Activated T-cell treated with anti-CD3 and anti-CD28 coated beads, Interleukin-2, amount 50 U/mL, for 4 hours (primary cell): ENCODE results near the gene NDST3. TPM values are rescaled to one million over a fixed set of nuclear protein-coding genes. Genes with fewer than 3 reads are reported as not detected.
"Not testable (repeated sequence)": the region's sequence is repeated elsewhere in the genome, so short reads cannot be mapped to it uniquely, and the experiment has no call there.

Experiments
- ATAC-seq, 2 donors: fragments of 200-7000 bp; cut with Tn5 transposase; one replicate each; pipeline ENCODE4 v1.10.0; 2021
- DNase-seq: peaks from one replicate; pipeline ENCODE4 v3.0.0-alpha.2; 2020
- H3K27me3 Mint-ChIP-seq: one replicate; pipeline ENCODE4 v1.8.0; 2021; ENCODE audit warnings: low read depth, mixed read lengths
- H3K36me3 Mint-ChIP-seq: one replicate; pipeline ENCODE4 v1.8.0; 2022; ENCODE audit warnings: mixed read lengths; ENCODE audit not compliant: insufficient read depth
- H3K4me1 Mint-ChIP-seq: one replicate; pipeline ENCODE4 v1.8.0; 2021; ENCODE audit warnings: low read depth, mixed read lengths
- H3K4me3 Mint-ChIP-seq: one replicate; pipeline ENCODE4 v1.8.0; 2021; ENCODE audit warnings: mild to moderate bottlenecking, moderate library complexity, mixed read lengths
- H3K9me3 Mint-ChIP-seq: one replicate; pipeline ENCODE4 v1.8.0; 2021; ENCODE audit warnings: mixed read lengths
- total RNA-seq, 3 donors: library from RNA; stranded (reverse); gene quantifications; one replicate each; pipeline ENCODE4 v1.2.1, GENCODE V29; 2021

The NDST3 gene
- total RNA-seq, 3 donors from 2014 or later, result not detected

DNA sequence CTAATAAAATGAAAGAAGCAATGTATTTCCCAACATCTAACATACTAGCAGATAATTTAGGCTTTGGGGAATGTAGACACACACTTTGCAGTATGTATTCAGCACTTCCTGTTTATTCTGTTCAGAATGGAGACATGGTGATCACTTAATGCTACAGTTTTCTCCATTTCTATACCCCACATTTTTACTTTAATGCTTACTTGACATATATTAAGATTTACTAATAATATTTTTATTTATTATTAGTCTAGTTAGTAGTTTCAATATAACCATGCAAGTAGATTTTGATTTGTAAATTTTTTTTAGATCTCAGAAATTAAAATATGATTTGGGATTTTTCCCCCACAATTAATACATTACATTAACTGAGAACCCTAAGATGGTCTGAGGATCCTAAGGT is 220.1 kb downstream of the NDST3 start:
- H3K4me3 Mint-ChIP-seq, result no peak overlapping the region
- H3K27me3 Mint-ChIP-seq, result peaks cover 3% of the 10 kb centered on the region
- no peak for DNase-seq
- no peaks in the 10 kb centered on the region for H3K4me1 Mint-ChIP-seq
- no peaks in the 10 kb centered on the region for H3K36me3 Mint-ChIP-seq
- no peak for ATAC-seq
- H3K9me3 Mint-ChIP-seq, result no peaks in the 10 kb centered on the region

DNA sequence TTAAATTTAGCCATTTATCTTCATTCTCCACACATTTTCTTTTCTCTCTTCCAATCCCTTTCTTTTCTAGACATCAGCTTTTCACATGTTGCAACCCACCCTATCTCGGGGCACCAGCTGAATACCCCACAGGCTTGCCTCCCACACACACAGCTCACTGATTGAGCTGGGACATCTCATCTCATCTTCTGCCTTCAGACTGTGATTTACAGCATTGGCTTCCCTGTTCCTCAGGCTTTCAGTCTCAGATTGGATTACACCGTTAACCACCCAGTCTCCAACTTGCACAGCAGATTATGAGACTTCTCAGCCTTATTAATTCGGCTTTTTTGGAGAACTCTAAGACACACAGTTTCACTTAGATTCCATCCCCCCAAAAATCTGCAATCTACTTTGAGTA is 224.8 kb downstream of the NDST3 start:
- Mint-ChIP-seq H3K4me1 (no peaks in the 10 kb centered on the region), H3K9me3 (no peaks in the 10 kb centered on the region), H3K27me3 (peaks cover 11% of the 10 kb centered on the region), H3K4me3 (no peak overlapping the region), H3K36me3 (no peaks in the 10 kb centered on the region)
- DNase-seq (no peak), ATAC-seq (no peak)

GRCh38 chr4:118260309-118260708 is 226.0 kb downstream of the NDST3 start:
- Mint-ChIP-seq H3K36me3 (no peaks in the 10 kb centered on the region), H3K4me1 (no peaks in the 10 kb centered on the region), H3K27me3 (peaks cover 11% of the 10 kb centered on the region), H3K9me3 (no peaks in the 10 kb centered on the region), H3K4me3 (no peak overlapping the region)
- ATAC-seq, result no peak
- no peak for DNase-seq

DNA sequence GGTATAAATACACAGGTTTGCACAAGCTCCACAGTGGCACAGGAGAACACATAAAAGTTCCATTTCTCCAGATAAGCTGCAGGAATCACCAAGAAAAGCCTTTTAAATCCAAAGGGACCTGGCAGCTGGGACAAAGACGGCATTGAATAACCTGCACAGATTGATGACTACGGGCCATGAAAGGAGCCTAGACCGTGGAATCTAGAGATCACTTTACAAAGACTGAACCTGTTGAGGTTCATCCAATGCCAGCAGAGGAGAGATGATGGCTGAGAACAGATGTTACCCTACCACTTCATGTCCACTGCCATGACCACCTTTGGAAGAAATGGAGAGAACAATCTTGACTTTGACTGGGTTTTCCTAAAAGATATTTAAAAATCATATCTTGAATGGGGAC is 229.8 kb downstream of the NDST3 start:
- Mint-ChIP-seq H3K36me3 (no peaks in the 10 kb centered on the region), H3K9me3 (no peaks in the 10 kb centered on the region), H3K27me3 (peaks cover 10% of the 10 kb centered on the region), H3K4me3 (no peak overlapping the region), H3K4me1 (no peaks in the 10 kb centered on the region)
- ATAC-seq, result no peak
- DNase-seq, result no peak

- Mint-ChIP-seq H3K4me3 (peak overlapping the region; percentile 65), H3K4me1 (peaks cover under 1% of the 10 kb centered on the region), H3K27me3 (peaks cover 8% of the 10 kb centered on the region), H3K36me3 (no peaks in the 10 kb centered on the region), H3K9me3 (no peaks in the 10 kb centered on the region)
- DNase-seq (no peak), ATAC-seq (peak; percentile 75 to 77)
Observed at GRCh38 chr4:118265312-118266144, 231.2 kb downstream of the NDST3 start.

DNA sequence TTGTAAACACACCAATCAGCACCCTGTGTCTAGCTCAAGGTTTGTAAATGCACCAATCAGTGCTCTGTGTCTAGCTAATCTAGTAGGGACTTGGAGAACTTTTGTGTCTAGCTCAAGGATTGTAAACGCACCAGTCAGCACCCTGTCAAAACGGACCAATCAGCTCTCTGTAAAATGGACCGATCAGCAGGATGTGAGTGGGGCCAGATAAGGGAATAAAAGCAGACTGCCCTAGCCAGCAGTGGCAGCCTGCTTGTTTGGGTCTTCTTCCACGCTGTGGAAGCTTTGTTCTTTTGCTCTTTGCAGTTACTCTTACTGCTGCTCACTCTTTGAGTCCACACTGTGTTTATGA is 231.8 kb downstream of the NDST3 start:
- not testable (repeated sequence) for H3K9me3 Mint-ChIP-seq, H3K27me3 Mint-ChIP-seq, DNase-seq, H3K36me3 Mint-ChIP-seq, H3K4me1 Mint-ChIP-seq
- peak in 1 of 2 donors; percentile 9 for ATAC-seq
- peak overlapping the region; percentile 31 for H3K4me3 Mint-ChIP-seq

GRCh38 chr4:118268780-118269179 is 234.5 kb downstream of the NDST3 start:
- H3K36me3 Mint-ChIP-seq, result no peaks in the 10 kb centered on the region
- no peaks in the 10 kb centered on the region for H3K9me3 Mint-ChIP-seq
- peaks cover 1% of the 10 kb centered on the region for H3K4me1 Mint-ChIP-seq
- no peak for DNase-seq
- no peaks in the 10 kb centered on the region for H3K27me3 Mint-ChIP-seq
- no peak overlapping the region for H3K4me3 Mint-ChIP-seq
- no peak for ATAC-seq

DNA sequence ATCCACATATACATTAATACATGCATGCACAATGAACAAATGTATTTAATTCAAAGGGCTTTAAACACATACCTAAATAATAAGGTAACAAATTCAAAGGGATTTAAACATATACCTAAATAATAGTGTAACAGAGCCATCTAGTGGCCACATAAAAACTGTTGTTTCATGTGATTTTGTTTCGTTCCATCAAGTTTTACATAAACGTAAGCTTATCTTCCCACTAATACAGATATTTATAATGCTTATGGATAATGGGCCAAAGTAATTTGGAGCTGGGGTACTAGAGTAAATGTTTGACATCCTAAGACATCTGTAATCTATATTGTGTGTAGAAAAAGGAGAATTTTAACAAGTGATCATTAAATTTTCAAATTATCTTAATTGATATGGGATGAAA is 236.2 kb downstream of the NDST3 start:
- ATAC-seq (no peak), DNase-seq (no peak)
- H3K4me3 Mint-ChIP-seq, result no peak overlapping the region
- H3K9me3 Mint-ChIP-seq, result no peaks in the 10 kb centered on the region
- no peaks in the 10 kb centered on the region for H3K36me3 Mint-ChIP-seq
- peaks cover 1% of the 10 kb centered on the region for H3K4me1 Mint-ChIP-seq
- no peaks in the 10 kb centered on the region for H3K27me3 Mint-ChIP-seq

- Mint-ChIP-seq H3K4me3 (no peak overlapping the region), H3K36me3 (no peaks in the 10 kb centered on the region), H3K9me3 (no peaks in the 10 kb centered on the region), H3K4me1 (peaks cover 1% of the 10 kb centered on the region), H3K27me3 (no peaks in the 10 kb centered on the region)
- no peak for ATAC-seq
- no peak for DNase-seq
Observed at GRCh38 chr4:118271788-118272187, 237.5 kb downstream of the NDST3 start.

DNA sequence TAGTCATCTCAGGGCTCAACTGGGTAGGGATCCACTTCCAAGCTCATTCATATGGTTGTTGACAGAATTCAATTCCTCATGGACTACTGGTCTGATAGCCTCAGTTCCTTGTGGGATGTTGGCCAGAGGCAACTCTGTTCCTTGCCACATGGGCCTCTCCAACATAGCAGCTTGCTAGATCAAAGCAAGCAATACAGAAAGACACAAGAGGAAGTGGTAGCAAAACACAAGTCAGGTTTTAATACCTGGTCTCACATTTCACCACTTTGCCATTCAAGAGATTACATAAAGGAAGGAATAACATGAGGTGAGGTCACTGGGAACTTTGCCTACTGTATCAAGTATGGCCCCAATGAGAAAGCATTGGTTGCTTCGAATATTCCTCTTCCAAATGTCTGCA is 239.4 kb downstream of the NDST3 start:
- DNase-seq (no peak), ATAC-seq (no peak)
- no peaks in the 10 kb centered on the region for H3K27me3 Mint-ChIP-seq
- no peaks in the 10 kb centered on the region for H3K9me3 Mint-ChIP-seq
- peaks cover 2% of the 10 kb centered on the region for H3K36me3 Mint-ChIP-seq
- H3K4me3 Mint-ChIP-seq, result no peak overlapping the region
- peaks cover 13% of the 10 kb centered on the region for H3K4me1 Mint-ChIP-seq

GRCh38 chr4:118276580-118276979 is 242.3 kb downstream of the NDST3 start:
- H3K9me3 Mint-ChIP-seq, result no peaks in the 10 kb centered on the region
- H3K36me3 Mint-ChIP-seq, result peaks cover 26% of the 10 kb centered on the region
- no peak overlapping the region for H3K4me3 Mint-ChIP-seq
- ATAC-seq, result no peak
- H3K4me1 Mint-ChIP-seq, result peaks cover 24% of the 10 kb centered on the region
- H3K27me3 Mint-ChIP-seq, result no peaks in the 10 kb centered on the region
- DNase-seq, result no peak

GRCh38 chr4:118277243-118277642 is 243.0 kb downstream of the NDST3 start:
- Mint-ChIP-seq H3K36me3 (peaks cover 30% of the 10 kb centered on the region), H3K27me3 (no peaks in the 10 kb centered on the region), H3K9me3 (no peaks in the 10 kb centered on the region), H3K4me1 (peaks cover 30% of the 10 kb centered on the region), H3K4me3 (peak overlapping the region; percentile 19)
- DNase-seq, result no peak
- ATAC-seq, result no peak

GRCh38 chr4:118278473-118279274 is 244.4 kb downstream of the NDST3 start:
- ATAC-seq (peak; percentile 92 to 94), DNase-seq (peak; percentile 99)
- H3K36me3 Mint-ChIP-seq, result peaks cover 40% of the 10 kb centered on the region
- peak overlapping the region; percentile 85 for H3K4me3 Mint-ChIP-seq
- peaks cover 40% of the 10 kb centered on the region for H3K4me1 Mint-ChIP-seq
- no peaks in the 10 kb centered on the region for H3K9me3 Mint-ChIP-seq
- H3K27me3 Mint-ChIP-seq, result no peaks in the 10 kb centered on the region

DNA sequence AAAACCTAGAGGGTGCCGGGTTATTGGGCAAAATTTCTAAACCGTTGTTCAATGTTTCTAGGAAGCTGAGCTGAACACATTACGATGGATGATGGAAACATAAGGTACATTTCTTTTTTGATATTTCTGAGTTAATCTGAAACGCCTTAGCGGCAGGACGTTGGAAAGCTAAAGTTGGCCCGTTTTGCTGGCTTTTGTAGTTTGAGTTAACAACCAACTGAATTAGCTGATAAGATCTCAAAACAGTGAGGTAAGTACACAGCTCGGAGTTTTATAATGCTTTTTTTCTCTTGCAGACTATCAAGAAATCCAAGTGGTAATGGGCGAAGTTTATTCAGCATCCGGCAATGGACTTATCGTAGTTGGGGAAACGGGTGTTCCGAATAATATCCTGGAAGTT is 245.0 kb downstream of the NDST3 start:
- DNase-seq, result no peak
- no peaks in the 10 kb centered on the region for H3K27me3 Mint-ChIP-seq
- peaks cover 40% of the 10 kb centered on the region for H3K4me1 Mint-ChIP-seq
- H3K9me3 Mint-ChIP-seq, result no peaks in the 10 kb centered on the region
- peaks cover 40% of the 10 kb centered on the region for H3K36me3 Mint-ChIP-seq
- H3K4me3 Mint-ChIP-seq, result peak overlapping the region; percentile 85
- no peak for ATAC-seq

- H3K27me3 Mint-ChIP-seq, result no peaks in the 10 kb centered on the region
- DNase-seq (no peak), ATAC-seq (no peak)
- peaks cover 40% of the 10 kb centered on the region for H3K36me3 Mint-ChIP-seq
- peak overlapping the region; percentile 85 for H3K4me3 Mint-ChIP-seq
- no peaks in the 10 kb centered on the region for H3K9me3 Mint-ChIP-seq
- H3K4me1 Mint-ChIP-seq, result peaks cover 42% of the 10 kb centered on the region
Observed at GRCh38 chr4:118279920-118280432, 245.7 kb downstream of the NDST3 start.
